H1 (cell line): ENCODE measurements around the gene ZNF407. TPM values are rescaled to one million over a fixed set of nuclear protein-coding genes. Genes with fewer than 3 reads are reported as not detected.
"Not testable (repeated sequence)": the region's sequence is repeated elsewhere in the genome, so short reads cannot be mapped to it uniquely, and the experiment has no call there.

Experiments used
- CTCF ChIA-PET: fragments of 300-600 bp; sonication (Branson Sonifier 250); formaldehyde crosslinking; loops from one replicate; lab custom pipeline; 2021; ENCODE audit not compliant: partially characterized antibody; lab: Charles Lee
- POLR2A ChIA-PET: fragments of 300-600 bp; sonication (Branson Sonifier 250); formaldehyde crosslinking; loops from one replicate; lab custom pipeline; 2021; ENCODE audit warnings: inconsistent platforms; ENCODE audit not compliant: partially characterized antibody; lab: Charles Lee
- DNase-seq, 2 experiments: peaks; one replicate each; pipeline versions ENCODE4 v3.0.0 to v3.0.0-alpha.2; 2010 to 2022; ENCODE audit warnings: low spot score in 2 of 2, low read depth in 1 of 2, mixed read lengths in 1 of 2
- FAIRE-seq: peaks from 2 replicates; lab custom pipeline; 2011; peaks lifted over from hg19 to GRCh38; lab: Jason Lieb, UNC
- H2AFZ ChIP-seq: 2 replicates; pipeline ENCODE4 v1.8.1; 2012; ENCODE audit warnings: low read length, inconsistent platforms
- H2AK5ac ChIP-seq: 2 replicates; pipeline ENCODE4 v1.6.1; 2013; ENCODE audit warnings: low read depth, low read length
- H2BK120ac ChIP-seq: replicated peaks from 2 replicates; pipeline ENCODE3; 2013; ENCODE audit warnings: low read depth, low read length, inconsistent platforms
- H2BK12ac ChIP-seq: 2 replicates; pipeline ENCODE4 v1.6.1; 2013; ENCODE audit warnings: low read depth, low read length
- H2BK15ac ChIP-seq: 2 replicates; pipeline ENCODE4 v1.6.1; 2013; ENCODE audit warnings: low read length
- H2BK20ac ChIP-seq: 2 replicates; pipeline ENCODE4 v1.6.1; 2013; ENCODE audit warnings: low read length
- H2BK5ac ChIP-seq: 2 replicates; pipeline ENCODE4 v1.6.1; 2013; ENCODE audit warnings: low read depth, low read length
- H3K14ac ChIP-seq: 2 replicates; pipeline ENCODE4 v1.6.1; 2013; ENCODE audit warnings: inconsistent platforms; ENCODE audit not compliant: insufficient read length
- H3K18ac ChIP-seq: 2 replicates; pipeline ENCODE4 v1.6.1; 2013; ENCODE audit warnings: low read length; ENCODE audit errors: extremely low read depth
- H3K23ac ChIP-seq: 2 replicates; pipeline ENCODE4 v1.6.1; 2013; ENCODE audit warnings: inconsistent platforms; ENCODE audit not compliant: insufficient read length
- H3K23me2 ChIP-seq: 2 replicates; pipeline ENCODE4 v1.6.1; 2013; ENCODE audit warnings: low read depth, low read length
- H3K27ac ChIP-seq: 2 replicates; pipeline ENCODE4 v1.6.1; 2011; ENCODE audit warnings: low read depth, low read length, inconsistent platforms
- H3K27me3 ChIP-seq, 4 experiments: replicated peaks in 1 of 4; 1 replicate in 1 of 4; 2 replicates in 3 of 4; pipeline versions ENCODE4 v1.6.1 to v1.8.1; 2011 to 2013; ENCODE audit warnings: low read length in 3 of 4, mild to moderate bottlenecking in 3 of 4, inconsistent platforms in 2 of 4, mixed read lengths in 2 of 4, moderate library complexity in 1 of 4; ENCODE audit not compliant: control insufficient read depth in 3 of 4, insufficient read depth in 3 of 4; ENCODE audit errors: extremely low read depth in 1 of 4
- H3K36me3 ChIP-seq, 4 experiments: 2 replicates each; pipeline versions ENCODE4 v1.6.1 to v1.8.1; 2011 to 2013; ENCODE audit warnings: mild to moderate bottlenecking in 4 of 4, low read length in 3 of 4, moderate library complexity in 2 of 4, control low read depth in 1 of 4, inconsistent platforms in 1 of 4; ENCODE audit not compliant: insufficient read depth in 4 of 4, control insufficient read depth in 2 of 4
- H3K4ac ChIP-seq: replicated peaks from 2 replicates; pipeline ENCODE3; 2013; ENCODE audit warnings: low read length, low read depth, mixed read lengths, inconsistent platforms; ENCODE audit not compliant: insufficient read length
- H3K4me1 ChIP-seq, 4 experiments: replicated peaks in 1 of 4; 1 replicate in 1 of 4; 2 replicates in 3 of 4; pipeline versions ENCODE4 v1.6.1 to v1.8.1; 2011 to 2013; ENCODE audit warnings: low read length in 3 of 4, inconsistent platforms in 2 of 4, mixed read lengths in 1 of 4; ENCODE audit not compliant: insufficient read depth in 4 of 4, control insufficient read depth in 3 of 4
- H3K4me2 ChIP-seq, 2 experiments: 2 replicates each; pipeline versions ENCODE4 v1.6.1 to v1.8.1; 2011 to 2013; ENCODE audit warnings: low read depth in 2 of 2, low read length in 2 of 2, control low read depth in 1 of 2, inconsistent platforms in 1 of 2, mild to moderate bottlenecking in 1 of 2; ENCODE audit not compliant: insufficient read depth in 1 of 2
- H3K4me3 ChIP-seq, 4 experiments: fragments of 200-600, 300-600 bp in 1 of 4; sonication (generic), shearing (Covaris generic), sonication (Bioruptor Twin) in 1 of 4; 2 replicates each; pipeline versions ENCODE4 v1.5.1 to v1.8.1; 2011 to 2016; ENCODE audit warnings: low read length in 4 of 4, low read depth in 3 of 4, control low read depth in 2 of 4, inconsistent platforms in 2 of 4, mild to moderate bottlenecking in 2 of 4, mixed read lengths in 1 of 4, moderate library complexity in 1 of 4; ENCODE audit not compliant: insufficient read depth in 2 of 4; ENCODE audit errors: extremely low read depth in 1 of 4
- H3K56ac ChIP-seq: replicated peaks from 2 replicates; pipeline ENCODE3; 2013; ENCODE audit warnings: low read depth, mild to moderate bottlenecking, mixed read lengths, low read length, inconsistent platforms; ENCODE audit not compliant: insufficient read length
- H3K79me1 ChIP-seq: 2 replicates; pipeline ENCODE4 v1.6.1; 2013; ENCODE audit warnings: low read depth, low read length, control low read depth
- H3K79me2 ChIP-seq, 2 experiments: 2 replicates each; pipeline versions ENCODE4 v1.6.1 to v1.8.1; 2012 to 2013; ENCODE audit warnings: low read length in 2 of 2, mild to moderate bottlenecking in 2 of 2, inconsistent platforms in 1 of 2; ENCODE audit not compliant: insufficient read depth in 2 of 2, control insufficient read depth in 1 of 2
- H3K9ac ChIP-seq, 4 experiments: replicated peaks in 1 of 4; 1 replicate in 1 of 4; 2 replicates in 3 of 4; pipeline versions ENCODE4 v1.6.1 to v1.8.1; 2011 to 2013; ENCODE audit warnings: low read depth in 3 of 4, low read length in 3 of 4, control low read depth in 2 of 4, mild to moderate bottlenecking in 2 of 4, moderate library complexity in 2 of 4, inconsistent platforms in 1 of 4; ENCODE audit errors: extremely low read depth in 1 of 4
- H3K9me3 ChIP-seq, 2 experiments: 2 replicates each; pipeline versions ENCODE4 v1.6.1 to v1.8.1; 2012 to 2013; ENCODE audit warnings: mild to moderate bottlenecking in 2 of 2, moderate library complexity in 2 of 2, control low read depth in 1 of 2, inconsistent platforms in 1 of 2, low read depth in 1 of 2, low read length in 1 of 2, mixed read lengths in 1 of 2; ENCODE audit not compliant: insufficient read depth in 2 of 2
- H4K20me1 ChIP-seq, 2 experiments: replicated peaks in 1 of 2; 2 replicates each; pipeline versions ENCODE3 to v1.8.1; 2011 to 2013; ENCODE audit warnings: inconsistent platforms in 2 of 2, low read length in 2 of 2, mild to moderate bottlenecking in 1 of 2; ENCODE audit not compliant: insufficient read depth in 2 of 2, control insufficient read depth in 1 of 2
- H4K5ac ChIP-seq: 2 replicates; pipeline ENCODE4 v1.6.1; 2013; ENCODE audit warnings: low read length, low read depth, mixed read lengths, inconsistent platforms; ENCODE audit not compliant: insufficient read length
- H4K8ac ChIP-seq: 2 replicates; pipeline ENCODE4 v1.8.0; 2013; ENCODE audit warnings: mild to moderate bottlenecking, moderate library complexity, low read length, inconsistent platforms; ENCODE audit not compliant: insufficient read depth; ENCODE audit errors: extremely low read depth
- H4K91ac ChIP-seq: replicated peaks from 2 replicates; pipeline ENCODE3; 2013; ENCODE audit warnings: low read length, mixed read lengths, inconsistent platforms; ENCODE audit not compliant: insufficient read length
- WGBS, 2 experiments: shearing (Covaris generic) in 1 of 2; methylation state at CpG; one replicate each; pipeline versions ENCODE4 v1.1.6 to v1.1.7; 2013 to 2015; ENCODE audit warnings: low lambda C conversion rate in 2 of 2, mixed read lengths in 2 of 2, inconsistent platforms in 1 of 2, low coverage in 1 of 2, missing lambda C conversion rate in 1 of 2; ENCODE audit not compliant: insufficient replicate concordance in 2 of 2, insufficient coverage in 1 of 2, insufficient read length in 1 of 2; ENCODE audit errors: extremely low coverage in 1 of 2, missing lambda C conversion rate in 1 of 2; 5-methylcytosine and 5-hydroxymethylcytosine counted together
- polyA plus RNA-seq, 7 experiments: library from polyadenylated mRNA; depleted of rRNA in 3 of 7; stranded (reverse) in 5 of 7; unstranded in 2 of 7; fragments of >200 nt in 5 of 7; fragments of 200-250 nt in 2 of 7; gene quantifications; 1 replicate in 5 of 7; 2 replicates in 1 of 7; 4 replicates in 1 of 7; pipeline versions ENCODE4 v1.2.1 to v1.2.3, GENCODE V29; 2011 to 2013; ENCODE audit warnings: missing spikeins in 2 of 7, mixed read lengths in 2 of 7
- total RNA-seq: library from RNA; stranded (reverse); fragmentation: NEBNext Ultra II Directional; extraction: Animal tissue kit (Norgen Biotek cat#: 25700); gene quantifications from 2 replicates; pipeline ENCODE4 v1.2.1, GENCODE V29; 2021

ZNF407 gene
- total and polyA plus RNA-seq, 2 of the 8 experiments (the other 6 are each of a cell fraction or from before 2014, with no cell fraction given): 1.5 to 6.8 TPM

GRCh38 chr18:74565164-74565563 lies 32.5 kb upstream of the ZNF407 start:
- H3K4me2 ChIP-seq, H4K5ac ChIP-seq, H4K20me1 ChIP-seq, H2BK20ac ChIP-seq, H3K4me3 ChIP-seq, H3K79me2 ChIP-seq, H2AFZ ChIP-seq, H3K27me3 ChIP-seq, H3K4me1 ChIP-seq, H2BK120ac ChIP-seq, H3K4ac ChIP-seq, H3K27ac ChIP-seq, H2BK12ac ChIP-seq, H3K9ac ChIP-seq, H3K36me3 ChIP-seq, POLR2A ChIA-PET, H3K79me1 ChIP-seq, H4K8ac ChIP-seq, H3K56ac ChIP-seq, FAIRE-seq, H3K14ac ChIP-seq, H2BK15ac ChIP-seq, H2BK5ac ChIP-seq, DNase-seq, H4K91ac ChIP-seq, H3K23me2 ChIP-seq, H3K18ac ChIP-seq, H2AK5ac ChIP-seq, H3K23ac ChIP-seq: not testable (repeated sequence)
- CTCF ChIA-PET: interaction anchor here (0.6 to 2.3 kb wide), 2 partner anchors 13 to 81 kb away, joined by 3 to 12 read pairs; no protein-coding TSS in a partner anchor
- peaks cover 10 to 19% of the 10 kb centered on the region in 2 experiments for H3K9me3 ChIP-seq
- 100% methylated on average over 1 of the region's 1 CpG; no CpG with 5 or more reads in 1 of the 2 experiments for WGBS, 2 experiments

DNA sequence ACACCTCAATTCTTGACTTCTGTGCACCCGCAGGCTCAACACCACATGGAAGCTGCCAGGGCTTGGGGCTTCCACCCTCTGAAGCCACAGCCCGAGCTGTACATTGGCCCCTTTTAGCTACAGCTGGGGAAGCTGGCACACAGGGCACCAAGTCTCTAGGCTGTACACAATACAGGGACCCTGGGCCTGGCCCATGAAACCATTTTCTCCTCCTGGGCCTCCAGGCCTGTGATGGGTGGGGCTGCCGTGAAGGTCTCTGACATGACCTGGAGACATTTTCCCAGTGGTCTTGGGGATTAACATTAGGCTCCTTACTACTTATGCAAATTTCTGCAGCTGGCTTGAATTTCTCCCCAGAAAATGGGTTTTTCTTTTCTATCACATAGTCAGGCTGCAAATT lies 31.7 kb upstream of the ZNF407 start:
- H3K79me2 ChIP-seq, H3K79me1 ChIP-seq, H4K20me1 ChIP-seq, H4K5ac ChIP-seq, H3K36me3 ChIP-seq, H3K27ac ChIP-seq, H3K23me2 ChIP-seq, H4K91ac ChIP-seq, H2BK15ac ChIP-seq, H4K8ac ChIP-seq, H3K18ac ChIP-seq, H3K23ac ChIP-seq, H2BK5ac ChIP-seq, H2AFZ ChIP-seq, H3K27me3 ChIP-seq, CTCF ChIA-PET, DNase-seq, H3K4ac ChIP-seq, H3K56ac ChIP-seq, FAIRE-seq, H2AK5ac ChIP-seq, H2BK120ac ChIP-seq, H3K9ac ChIP-seq, H3K14ac ChIP-seq, H3K4me1 ChIP-seq, H2BK12ac ChIP-seq, H3K4me2 ChIP-seq, H3K4me3 ChIP-seq, H2BK20ac ChIP-seq, POLR2A ChIA-PET: not testable (repeated sequence)
- H3K9me3 ChIP-seq: peaks cover 10 to 19% of the 10 kb centered on the region in 2 experiments
- WGBS, 2 experiments: 77% methylated on average over 2 of the region's 3 CpGs; no CpG with 5 or more reads in 1 of the 2 experiments
